ENCODE measurements around the gene GPC6. TPM values are rescaled to one million over a fixed set of nuclear protein-coding genes. Genes with fewer than 3 reads are reported as not detected.

GPC6 gene
- total and polyA plus RNA-seq, 9 of the 15 experiments (the other 6 are each of a cell fraction or from before 2014, with no cell fraction given): under 0.01 to 0.20 (median 0.01) TPM; not detected in 4

- Histone ChIP-seq H3K27me3 (ENCODE audit: control insufficient read depth in 2 of 2, insufficient read depth in 2 of 2, low read length in 2 of 2) (no peaks in the 10 kb centered on the region), H4K20me1 (replicated peaks; ENCODE audit: control insufficient read depth, insufficient read depth, low read length) (no peaks in the 10 kb centered on the region), H3K9ac (ENCODE audit: insufficient read depth in 1 of 2, low read depth in 2 of 2, low read length in 2 of 2) (no peak overlapping the region), H3K27ac (ENCODE audit: extremely low read depth, low read depth, low read length) (no peak overlapping the region), H3K4me2 (ENCODE audit: insufficient read depth, low read length) (no peak overlapping the region), H3K4me3 (no peak overlapping the region), H3K9me3 (replicated peaks; ENCODE audit: control insufficient read depth, insufficient read depth, low read depth, low read length) (no peaks in the 10 kb centered on the region), H3K4me1 (replicated peaks in 1 of 2; ENCODE audit: control insufficient read depth in 2 of 2, insufficient read depth in 2 of 2, low read length in 2 of 2) (no peaks in the 10 kb centered on the region), H3K79me2 (ENCODE audit: control insufficient read depth, insufficient read depth, low read length) (no peaks in the 10 kb centered on the region), H2AFZ (ENCODE audit: low read depth, low read length) (no peak overlapping the region), H3K36me3 (ENCODE audit: control insufficient read depth, insufficient read depth, low read length) (no peaks in the 10 kb centered on the region), H3K9me1 (ENCODE audit: control insufficient read depth, insufficient read depth, low read length) (no peaks in the 10 kb centered on the region)
- 0% methylated on average over 1 of the region's 1 CpG for WGBS (ENCODE audit: insufficient coverage, low coverage, missing lambda C conversion rate)
- POLR2A ChIA-PET: no interaction called here
- CTCF ChIA-PET (ENCODE audit: low intra/inter-chr PET ratio): no interaction called here
- DNase-seq (ENCODE audit: extremely low read depth in 1 of 4, low spot score in 3 of 4) (no peak), FAIRE-seq (no peak), ATAC-seq (no peak)
- in situ Hi-C loops (cut with MboI): no loop called here
- intact Hi-C loops (cut with micrococcal nuclease): no loop called here
- no TSS peak for BruUV-seq (replicated peaks)
- TF ChIP-seq ZEB2 (IDR thresholded peaks at IDR 0.05): no peak
- TF ChIP-seq ZKSCAN1 (IDR thresholded peaks at IDR 0.05; ENCODE audit: low read depth, low read length): no peak
- no peak for TF ChIP-seq PHB (CRISPR knock-in tag; IDR thresholded peaks at IDR 0.05)
- no peak for TF ChIP-seq ZNF12 (CRISPR knock-in tag; IDR thresholded peaks at IDR 0.05)
- no peak for TF ChIP-seq ZNF445 (CRISPR knock-in tag; IDR thresholded peaks at IDR 0.05; ENCODE audit: low read depth)
- TF ChIP-seq, protein P1, sequence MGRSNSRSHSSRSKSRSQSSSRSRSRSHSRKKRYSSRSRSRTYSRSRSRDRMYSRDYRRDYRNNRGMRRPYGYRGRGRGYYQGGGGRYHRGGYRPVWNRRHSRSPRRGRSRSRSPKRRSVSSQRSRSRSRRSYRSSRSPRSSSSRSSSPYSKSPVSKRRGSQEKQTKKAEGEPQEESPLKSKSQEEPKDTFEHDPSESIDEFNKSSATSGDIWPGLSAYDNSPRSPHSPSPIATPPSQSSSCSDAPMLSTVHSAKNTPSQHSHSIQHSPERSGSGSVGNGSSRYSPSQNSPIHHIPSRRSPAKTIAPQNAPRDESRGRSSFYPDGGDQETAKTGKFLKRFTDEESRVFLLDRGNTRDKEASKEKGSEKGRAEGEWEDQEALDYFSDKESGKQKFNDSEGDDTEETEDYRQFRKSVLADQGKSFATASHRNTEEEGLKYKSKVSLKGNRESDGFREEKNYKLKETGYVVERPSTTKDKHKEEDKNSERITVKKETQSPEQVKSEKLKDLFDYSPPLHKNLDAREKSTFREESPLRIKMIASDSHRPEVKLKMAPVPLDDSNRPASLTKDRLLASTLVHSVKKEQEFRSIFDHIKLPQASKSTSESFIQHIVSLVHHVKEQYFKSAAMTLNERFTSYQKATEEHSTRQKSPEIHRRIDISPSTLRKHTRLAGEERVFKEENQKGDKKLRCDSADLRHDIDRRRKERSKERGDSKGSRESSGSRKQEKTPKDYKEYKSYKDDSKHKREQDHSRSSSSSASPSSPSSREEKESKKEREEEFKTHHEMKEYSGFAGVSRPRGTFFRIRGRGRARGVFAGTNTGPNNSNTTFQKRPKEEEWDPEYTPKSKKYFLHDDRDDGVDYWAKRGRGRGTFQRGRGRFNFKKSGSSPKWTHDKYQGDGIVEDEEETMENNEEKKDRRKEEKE (IDR thresholded peaks at IDR 0.05; ENCODE audit: borderline replicate concordance in 1 of 2, control insufficient read depth in 1 of 2, low read depth in 2 of 2, low read length in 1 of 2): no peak
- TF ChIP-seq ZNF830 (CRISPR knock-in tag; IDR thresholded peaks at IDR 0.05): no peak
- no peak for TF ChIP-seq NRF1 (conservative IDR thresholded peaks at IDR 0.05 in 1 of 2, IDR thresholded peaks at IDR 0.05 in 1 of 2)
- TF ChIP-seq, protein P2, sequence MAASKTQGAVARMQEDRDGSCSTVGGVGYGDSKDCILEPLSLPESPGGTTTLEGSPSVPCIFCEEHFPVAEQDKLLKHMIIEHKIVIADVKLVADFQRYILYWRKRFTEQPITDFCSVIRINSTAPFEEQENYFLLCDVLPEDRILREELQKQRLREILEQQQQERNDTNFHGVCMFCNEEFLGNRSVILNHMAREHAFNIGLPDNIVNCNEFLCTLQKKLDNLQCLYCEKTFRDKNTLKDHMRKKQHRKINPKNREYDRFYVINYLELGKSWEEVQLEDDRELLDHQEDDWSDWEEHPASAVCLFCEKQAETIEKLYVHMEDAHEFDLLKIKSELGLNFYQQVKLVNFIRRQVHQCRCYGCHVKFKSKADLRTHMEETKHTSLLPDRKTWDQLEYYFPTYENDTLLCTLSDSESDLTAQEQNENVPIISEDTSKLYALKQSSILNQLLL (CRISPR knock-in tag; IDR thresholded peaks at IDR 0.05; ENCODE audit: borderline replicate concordance): no peak
- no peak for TF ChIP-seq NFE2 (IDR thresholded peaks at IDR 0.05; ENCODE audit: low read depth)
- TF ChIP-seq CEBPB (tag; IDR thresholded peaks at IDR 0.05): no peak
- no peak for TF ChIP-seq SRF (CRISPR knock-in tag; IDR thresholded peaks at IDR 0.05)
- TF ChIP-seq SMAD2 (IDR thresholded peaks at IDR 0.05; ENCODE audit: low read depth, low read length): no peak
These were observed 1002.2 kb downstream of the GPC6 start for GRCh38 chr13:94228763-94229162.
